HepG2 (cell line): ENCODE data around the gene TBC1D22A. TPM values are rescaled to one million over a fixed set of nuclear protein-coding genes. Genes with fewer than 3 reads are reported as not detected.

Source experiments
- ATAC-seq: fragments of 200-7000 bp; cut with Tn5 transposase; 3 replicates; pipeline ENCODE4 v1.9.1; 2020; ENCODE audit warnings: mild to moderate bottlenecking, moderate library complexity
- BruUV-seq: library from RNA; stranded (reverse); fragments of 400-500 nt; replicated peaks from 2 replicates; lab custom pipeline; 2021; lab: Mats Ljungman, UMichigan
- CTCF ChIA-PET: fragments of 300-600 bp; formaldehyde crosslinking; extraction: SDS; loops from one replicate; lab custom pipeline; 2021; ENCODE audit warnings: low total read pairs, inconsistent platforms, low intra/inter-chr PET ratio; lab: Yijun Ruan, JAX
- POLR2A ChIA-PET: fragments of 350-600 bp; sonication (Branson Sonifier 250); formaldehyde crosslinking; loops from one replicate; lab custom pipeline; 2020; ENCODE audit warnings: antibody characterized with exemption, inconsistent platforms; lab: Yijun Ruan, JAX
- DNase-seq: peaks from one replicate; pipeline ENCODE4 v3.0.0-alpha.2; 2015; ENCODE audit warnings: low spot score
- FAIRE-seq: peaks from 3 replicates; lab custom pipeline; 2011; peaks lifted over from hg19 to GRCh38; lab: Jason Lieb, UNC
- H2AFZ ChIP-seq: one replicate; pipeline ENCODE4 v1.6.1; 2011; ENCODE audit warnings: low read length, inconsistent platforms
- H3K27ac ChIP-seq: fragments of 300-600 bp; 3 replicates; pipeline ENCODE4 v1.8.0; 2011; ENCODE audit warnings: mixed run types, mild to moderate bottlenecking, mixed read lengths, low read length, inconsistent platforms; ENCODE audit not compliant: insufficient read depth; ENCODE audit errors: extremely low read length
- H3K27me3 ChIP-seq, 2 experiments: fragments of 200-600 bp in 1 of 2; 2 replicates in 1 of 2; 3 replicates in 1 of 2; pipeline versions ENCODE4 v1.6.0 to v1.8.0; 2011; ENCODE audit warnings: low read length in 2 of 2, mild to moderate bottlenecking in 2 of 2, moderate library complexity in 2 of 2, inconsistent platforms in 1 of 2; ENCODE audit not compliant: insufficient read depth in 2 of 2, control insufficient read depth in 1 of 2
- H3K36me3 ChIP-seq, 2 experiments: fragments of 200-600 bp in 1 of 2; replicated peaks in 1 of 2; 2 replicates in 1 of 2; 3 replicates in 1 of 2; pipeline versions ENCODE4 v1.5.1 to v1.8.0; 2011; ENCODE audit warnings: low read length in 2 of 2, inconsistent platforms in 1 of 2; ENCODE audit not compliant: insufficient read depth in 2 of 2, control insufficient read depth in 1 of 2
- H3K4me1 ChIP-seq: 2 replicates; pipeline ENCODE4 v1.5.1; 2012; ENCODE audit warnings: low read length, inconsistent platforms; ENCODE audit not compliant: insufficient read depth
- H3K4me2 ChIP-seq: 2 replicates; pipeline ENCODE4 v1.6.0; 2011; ENCODE audit warnings: low read depth, low read length, inconsistent platforms
- H3K4me3 ChIP-seq, 3 experiments: fragments of 200-600 bp in 1 of 3; sonication (generic), shearing (Covaris generic) in 1 of 3; replicated peaks in 1 of 3; 2 replicates each; pipeline ENCODE4 v1.5.1; 2011 to 2016; ENCODE audit warnings: low read length in 3 of 3, inconsistent platforms in 2 of 3, low read depth in 2 of 3, mild to moderate bottlenecking in 2 of 3, control low read depth in 1 of 3, mixed read lengths in 1 of 3; ENCODE audit not compliant: insufficient read depth in 1 of 3
- H3K79me2 ChIP-seq: one replicate; pipeline ENCODE4 v1.6.1; 2011; ENCODE audit warnings: low read length, inconsistent platforms; ENCODE audit not compliant: insufficient read depth
- H3K9ac ChIP-seq: 2 replicates; pipeline ENCODE4 v1.6.0; 2011; ENCODE audit warnings: mild to moderate bottlenecking, low read depth, low read length, inconsistent platforms; ENCODE audit not compliant: insufficient read depth
- H3K9me3 ChIP-seq: 2 replicates; pipeline ENCODE4 v1.5.1; 2012; ENCODE audit warnings: mild to moderate bottlenecking, low read length
- H4K20me1 ChIP-seq: 2 replicates; pipeline ENCODE4 v1.6.0; 2011; ENCODE audit warnings: inconsistent platforms, mild to moderate bottlenecking, low read length, moderate library complexity; ENCODE audit not compliant: insufficient read depth
- FOXO4 ChIP-seq: sonication (generic); formaldehyde crosslinking; conservative IDR thresholded peaks from 2 replicates; pipeline ENCODE4 v1.8.1; 2023; ENCODE audit warnings: missing genetic modification reagents
- MAZ ChIP-seq, 2 experiments: sonication (generic) in 1 of 2; formaldehyde crosslinking in 1 of 2; IDR thresholded peaks; 2 replicates each; pipeline versions ENCODE4 v1.5.0 to v1.6.1; 2012 to 2020; ENCODE audit warnings: low read depth in 2 of 2, mild to moderate bottlenecking in 2 of 2, borderline replicate concordance in 1 of 2, improper control_type of control experiment in 1 of 2, low read length in 1 of 2, missing genetic modification reagents in 1 of 2, moderate library complexity in 1 of 2
- MZF1 ChIP-seq: sonication (generic); formaldehyde crosslinking; IDR thresholded peaks from 2 replicates; pipeline ENCODE4 v1.8.1; 2023; ENCODE audit warnings: mild to moderate bottlenecking, missing genetic modification reagents, borderline replicate concordance
- NFATC3 ChIP-seq: sonication (generic); formaldehyde crosslinking; IDR thresholded peaks from 2 replicates; pipeline ENCODE4 v1.5.1; 2020; ENCODE audit warnings: mild to moderate bottlenecking, missing genetic modification reagents
- SMYD3 ChIP-seq: sonication (generic); formaldehyde crosslinking; IDR thresholded peaks from 2 replicates; pipeline ENCODE4 v1.8.1; 2023; ENCODE audit warnings: mild to moderate bottlenecking, missing genetic modification reagents
- XBP1 ChIP-seq: sonication (generic); formaldehyde crosslinking; IDR thresholded peaks from 2 replicates; pipeline ENCODE4 v1.5.0; 2020; ENCODE audit warnings: missing genetic modification reagents
- ZNF350 ChIP-seq: sonication (generic); formaldehyde crosslinking; IDR thresholded peaks from 2 replicates; pipeline ENCODE4 v1.4.0; 2020; ENCODE audit warnings: mild to moderate bottlenecking, low read depth, missing genetic modification reagents, borderline replicate concordance
- ZNF790 ChIP-seq: sonication (generic); formaldehyde crosslinking; IDR thresholded peaks from 2 replicates; pipeline ENCODE4 v1.8.0; 2022; ENCODE audit warnings: missing genetic modification reagents, mild to moderate bottlenecking, borderline replicate concordance
- WGBS: methylation state at CpG from one replicate; pipeline ENCODE4 v1.1.6; 2017; ENCODE audit warnings: low lambda C conversion rate; 5-methylcytosine and 5-hydroxymethylcytosine counted together
- in situ Hi-C: cut with HindIII; loops from 2 replicates; pipeline ENCODE4 v1.10.0; 2017; ENCODE audit warnings: low pct_unique_long_range_greater_than_20kb; ENCODE audit not compliant: extremely low pct_ligation_motif_present
- intact Hi-C: fragments of 100-400 bp; cut with micrococcal nuclease; formaldehyde crosslinking; loops from one replicate; pipeline ENCODE4 v1.10.0; 2022; ENCODE audit not compliant: unreplicated experiment
- polyA plus RNA-seq, 8 experiments: library from polyadenylated mRNA; depleted of rRNA in 3 of 8; stranded (reverse) in 7 of 8; unstranded in 1 of 8; fragments of >200 nt; fragmentation: Illumina TruSeq in 4 of 8; extraction: Trizol in 4 of 8; gene quantifications; 2 replicates each; pipeline versions ENCODE4 v1.2.1 to v1.2.3, GENCODE V29; 2011 to 2016; ENCODE audit warnings: low read depth in 4 of 8, missing spikeins in 1 of 8, mixed read lengths in 1 of 8; ENCODE audit not compliant: insufficient read depth in 1 of 8
- total RNA-seq, 5 experiments: library from RNA; depleted of rRNA; stranded (reverse); fragments of >200 nt; fragmentation: Illumina TruSeq; extraction: Trizol; gene quantifications; 2 replicates each; pipeline ENCODE4 v1.2.3, GENCODE V29; 2016; ENCODE audit warnings: low read depth in 1 of 5

TBC1D22A gene
- total and polyA plus RNA-seq, 2 of the 13 experiments (the other 11 are each of a cell fraction or from before 2014, with no cell fraction given), result 17.3 to 18.0 TPM

- ChIA-PET POLR2A (no interaction called here), CTCF (no interaction called here)
- FAIRE-seq, result no peak
- in situ Hi-C loops, result no loop called here
- no peak for ATAC-seq
- H4K20me1 ChIP-seq, result no peaks in the 10 kb centered on the region
- H3K27ac ChIP-seq, result no peak overlapping the region
- DNase-seq, result no peak
- H3K9ac ChIP-seq, result no peak overlapping the region
- peaks cover 20% of the 10 kb centered on the region for H3K4me1 ChIP-seq
- H3K79me2 ChIP-seq, result no peaks in the 10 kb centered on the region
- WGBS, result 39% methylated on average over 15 of the region's 23 CpGs
- H3K27me3 ChIP-seq, result peaks cover 1 to 14% of the 10 kb centered on the region in 2 experiments; a peak in 4 of 5 replicates
- H3K36me3 ChIP-seq, result no peaks in the 10 kb centered on the region
- intact Hi-C loops, result no loop called here
- no peak overlapping the region for H2AFZ ChIP-seq
- no peak overlapping the region for H3K4me3 ChIP-seq
- H3K4me2 ChIP-seq, result no peak overlapping the region
- TF ChIP-seq ZNF790 (no peak), MAZ (IDR thresholded peaks at IDR 0.05; ENCODE audit: borderline replicate concordance, low read depth, low read length) (no peak), MAZ (CRISPR knock-in tag; IDR thresholded peaks at IDR 0.05; ENCODE audit: low read depth) (no peak), MZF1 (CRISPR knock-in tag) (no peak), ZNF350 (no peak), XBP1 (CRISPR knock-in tag) (no peak), FOXO4 (CRISPR knock-in tag) (no peak), SMYD3 (CRISPR knock-in tag) (no peak), NFATC3 (CRISPR knock-in tag) (no peak)
- BruUV-seq, result no TSS peak
- no peaks in the 10 kb centered on the region for H3K9me3 ChIP-seq
Observed at GRCh38 chr22:47190276-47190956, 428.0 kb downstream of the TBC1D22A start.
